SK-N-MC (cell line): ENCODE data around the gene NPS.

ENCODE experiments used
- EZH2 ChIP-seq: fragments of 200-600 bp; sonication (generic); IDR thresholded peaks from one replicate; pipeline ENCODE4 v1.6.1; 2017; ENCODE audit warnings: antibody characterized with exemption
- POLR2AphosphoS5 ChIP-seq: IDR thresholded peaks from 2 replicates; pipeline ENCODE4 v1.6.1; 2012; ENCODE audit warnings: mild to moderate bottlenecking, low read depth, low read length, borderline replicate concordance

GRCh38 chr10:127552446-127552845 lies 3.3 kb downstream of the NPS start:
- TF ChIP-seq EZH2 (no peak), POLR2AphosphoS5 (no peak)
